Keratinocyte (primary cell): ENCODE measurements around the gene SERTAD2. TPM values are rescaled to one million over a fixed set of nuclear protein-coding genes. Genes with fewer than 3 reads are reported as not detected.

Source experiments
- DNase-seq: peaks from one replicate; pipeline ENCODE4 v3.0.0-alpha.2; 2011; ENCODE audit warnings: low read depth, missing footprints, low spot score
- FAIRE-seq: peaks from 2 replicates; lab custom pipeline; 2011; peaks lifted over from hg19 to GRCh38; lab: Jason Lieb, UNC
- H2AFZ ChIP-seq: 2 replicates; pipeline ENCODE4 v1.6.0; 2012; ENCODE audit warnings: low read length, control low read depth, inconsistent platforms; ENCODE audit not compliant: control insufficient read depth
- H3K27ac ChIP-seq: 2 replicates; pipeline ENCODE4 v1.5.1; 2011; ENCODE audit warnings: low read length; ENCODE audit not compliant: control insufficient read depth, insufficient read depth
- H3K27me3 ChIP-seq: 3 replicates; pipeline ENCODE4 v1.6.0; 2011; ENCODE audit warnings: low read length; ENCODE audit not compliant: control insufficient read depth, insufficient read depth; ENCODE audit errors: extremely low read depth
- H3K36me3 ChIP-seq, 2 experiments: 2 replicates in 1 of 2; 3 replicates in 1 of 2; pipeline ENCODE4 v1.5.1; 2011; ENCODE audit warnings: low read length in 2 of 2, mild to moderate bottlenecking in 1 of 2; ENCODE audit not compliant: control insufficient read depth in 2 of 2, insufficient read depth in 2 of 2; ENCODE audit errors: extremely low read depth in 1 of 2
- H3K4me1 ChIP-seq: 3 replicates; pipeline ENCODE4 v1.5.1; 2011; ENCODE audit warnings: low read length; ENCODE audit not compliant: control insufficient read depth, insufficient read depth; ENCODE audit errors: extremely low read depth
- H3K4me2 ChIP-seq: 3 replicates; pipeline ENCODE4 v1.6.0; 2011; ENCODE audit warnings: low read depth, low read length; ENCODE audit not compliant: control insufficient read depth, insufficient read depth; ENCODE audit errors: extremely low read depth
- H3K4me3 ChIP-seq, 3 experiments: fragments of 200-600 bp in 1 of 3; sonication (generic) in 1 of 3; 2 replicates in 2 of 3; 3 replicates in 1 of 3; pipeline ENCODE4 v1.5.1; 2011 to 2016; ENCODE audit warnings: low read length in 3 of 3, mild to moderate bottlenecking in 3 of 3, control low read depth in 2 of 3, inconsistent platforms in 1 of 3, low read depth in 1 of 3, mixed read lengths in 1 of 3, mixed run types in 1 of 3, moderate library complexity in 1 of 3; ENCODE audit not compliant: control insufficient read depth in 2 of 3, insufficient read depth in 2 of 3; ENCODE audit errors: extremely low read depth in 1 of 3
- H3K79me2 ChIP-seq: 2 replicates; pipeline ENCODE4 v1.6.0; 2012; ENCODE audit warnings: low read length; ENCODE audit not compliant: control insufficient read depth, insufficient read depth
- H3K9ac ChIP-seq: 3 replicates; pipeline ENCODE4 v1.6.0; 2011; ENCODE audit warnings: low read length; ENCODE audit not compliant: control insufficient read depth, insufficient read depth; ENCODE audit errors: extremely low read depth
- H3K9me1 ChIP-seq: 3 replicates; pipeline ENCODE4 v1.6.0; 2011; ENCODE audit warnings: low read length; ENCODE audit not compliant: control insufficient read depth, insufficient read depth; ENCODE audit errors: extremely low read depth
- H3K9me3 ChIP-seq: 2 replicates; pipeline ENCODE4 v1.5.1; 2012; ENCODE audit warnings: low read depth, low read length; ENCODE audit not compliant: control insufficient read depth
- H4K20me1 ChIP-seq: 3 replicates; pipeline ENCODE4 v1.6.0; 2011; ENCODE audit warnings: low read length; ENCODE audit not compliant: control insufficient read depth, insufficient read depth; ENCODE audit errors: extremely low read depth
- CTCF ChIP-seq, 3 experiments: IDR thresholded peaks in 1 of 3; conservative IDR thresholded peaks in 1 of 3; optimal IDR thresholded peaks in 1 of 3; 2 replicates in 2 of 3; 3 replicates in 1 of 3; pipeline versions ENCODE3 to v1.5.1; 2011; ENCODE audit warnings: low read length in 3 of 3, mild to moderate bottlenecking in 3 of 3, moderate library complexity in 2 of 3, control low read depth in 1 of 3, inconsistent platforms in 1 of 3; ENCODE audit not compliant: insufficient read depth in 2 of 3; ENCODE audit errors: extremely low read depth in 1 of 3
- EZH2 ChIP-seq: IDR thresholded peaks from one replicate; pipeline ENCODE4 v1.6.1; 2012; ENCODE audit warnings: inconsistent platforms, mild to moderate bottlenecking, low read length, moderate library complexity
- dilution Hi-C: fragments of 300-500 bp; cut with MboI; formaldehyde crosslinking; loops from one replicate; pipeline ENCODE4 v1.7.0; 2020; ENCODE audit warnings: low sequenced_read_pairs; ENCODE audit not compliant: extremely low pct_ligation_motif_present
- polyA plus RNA-seq, 5 experiments: library from polyadenylated mRNA; depleted of rRNA in 3 of 5; stranded (reverse) in 3 of 5; stranded (forward) in 1 of 5; unstranded in 1 of 5; fragments of >200 nt; gene quantifications; 1 replicate in 1 of 5; 2 replicates in 3 of 5; 3 replicates in 1 of 5; pipeline versions ENCODE4 v1.2.1 to v1.2.3, GENCODE V29; 2011 to 2012; ENCODE audit warnings: missing spikeins in 2 of 5, low read depth in 1 of 5, low replicate concordance in 1 of 5

SERTAD2 gene
- polyA plus RNA-seq, 1 donor (not counting 4 experiments of a cell fraction or from before 2014, with no cell fraction given), result 13.1 TPM

- DNase-seq (no peak), FAIRE-seq (peak; percentile 46)
- H3K79me2 ChIP-seq, result peaks cover 84% of the 10 kb centered on the region
- H2AFZ ChIP-seq, result no peak overlapping the region
- no peak for TF ChIP-seq CTCF (optimal IDR thresholded peaks at IDR 0.05 in 1 of 3, IDR thresholded peaks at IDR 0.05 in 1 of 3, conservative IDR thresholded peaks at IDR 0.05 in 1 of 3; ENCODE audit: extremely low read depth in 1 of 3, insufficient read depth in 2 of 3, low read length in 3 of 3)
- no peak for TF ChIP-seq EZH2
- no peaks in the 10 kb centered on the region for H3K9me3 ChIP-seq
- peak overlapping the region; percentile 70 for H3K9ac ChIP-seq
- no peaks in the 10 kb centered on the region for H4K20me1 ChIP-seq
- peaks cover 4 to 9% of the 10 kb centered on the region in 2 experiments for H3K36me3 ChIP-seq
- H3K27me3 ChIP-seq, result no peaks in the 10 kb centered on the region
- H3K9me1 ChIP-seq, result peaks cover 3% of the 10 kb centered on the region
- H3K4me1 ChIP-seq, result peaks cover 87% of the 10 kb centered on the region
- H3K4me2 ChIP-seq, result peak overlapping the region; percentile 83
- peak overlapping the region in 1 of 3 experiments; percentile 25 for H3K4me3 ChIP-seq
- dilution Hi-C loops, result no loop called here
- H3K27ac ChIP-seq, result peak overlapping the region; percentile 91
Observed at GRCh38 chr2:64640153-64641044, 13.3 kb downstream of the SERTAD2 start.

- TF ChIP-seq EZH2 (no peak), CTCF (optimal IDR thresholded peaks at IDR 0.05 in 1 of 3, IDR thresholded peaks at IDR 0.05 in 1 of 3, conservative IDR thresholded peaks at IDR 0.05 in 1 of 3; ENCODE audit: extremely low read depth in 1 of 3, insufficient read depth in 2 of 3, low read length in 3 of 3) (no peak)
- FAIRE-seq, result no peak
- dilution Hi-C loops, result no loop called here
- H3K9me3 ChIP-seq, result no peaks in the 10 kb centered on the region
- no peak for DNase-seq
- H3K9ac ChIP-seq, result peak overlapping the region; percentile 70
- no peak overlapping the region for H3K4me3 ChIP-seq
- peak overlapping the region; percentile 91 for H3K27ac ChIP-seq
- no peak overlapping the region for H2AFZ ChIP-seq
- peaks cover 7 to 11% of the 10 kb centered on the region in 2 experiments for H3K36me3 ChIP-seq
- peaks cover 83% of the 10 kb centered on the region for H3K4me1 ChIP-seq
- peaks cover 3% of the 10 kb centered on the region for H3K9me1 ChIP-seq
- no peaks in the 10 kb centered on the region for H4K20me1 ChIP-seq
- peak overlapping the region; percentile 83 for H3K4me2 ChIP-seq
- no peaks in the 10 kb centered on the region for H3K27me3 ChIP-seq
- H3K79me2 ChIP-seq, result peaks cover 81% of the 10 kb centered on the region
Observed at GRCh38 chr2:64639691-64640090, 14.0 kb downstream of the SERTAD2 start.
